ENCODE data around the gene BCCIP. TPM values are rescaled to one million over a fixed set of nuclear protein-coding genes. Genes with fewer than 3 reads are reported as not detected.

BCCIP gene
- total RNA-seq, 1 experiment from 2014 or later: 159 TPM

GRCh38 chr10:125782054-125782453, 41.3 kb upstream of the BCCIP start:
- Histone ChIP-seq H2AFZ (ENCODE audit: low read depth, low read length, poor library complexity, severe bottlenecking) (no peak overlapping the region), H3K79me2 (ENCODE audit: insufficient read depth, low read length) (no peaks in the 10 kb centered on the region), H3K4me3 (replicated peaks in 1 of 2; ENCODE audit: low read depth in 1 of 2, low read length in 2 of 2) (no peak overlapping the region), H3K4me2 (ENCODE audit: low read length) (no peak overlapping the region), H4K20me1 (ENCODE audit: insufficient read depth) (no peaks in the 10 kb centered on the region), H3K9ac (ENCODE audit: low read length) (no peak overlapping the region), H3K9me2 (ENCODE audit: insufficient read depth) (no peaks in the 10 kb centered on the region), H3K27ac (ENCODE audit: low read depth, low read length) (no peak overlapping the region), H3K27me3 (ENCODE audit: insufficient read depth, low read length) (no peaks in the 10 kb centered on the region), H3K36me3 (ENCODE audit: control insufficient read depth in 1 of 2, insufficient read depth in 2 of 2, low read length in 2 of 2) (no peaks in the 10 kb centered on the region), H3K4me1 (ENCODE audit: control insufficient read depth in 1 of 2, insufficient read depth in 2 of 2, low read length in 2 of 2) (no peaks in the 10 kb centered on the region), H3K9me3 (ENCODE audit: control insufficient read depth in 1 of 2, insufficient read depth in 1 of 2, low read depth in 1 of 2, low read length in 2 of 2) (no peaks in the 10 kb centered on the region)
- ChIA-PET CTCF (no interaction called here), POLR2A (no interaction called here), RAD21 (ENCODE audit: low non-redundant PET in 1 of 2, low total read pairs in 2 of 2, uncharacterized antibody in 2 of 2, unreplicated experiment in 2 of 2) (no interaction called here)
- DNase-seq (ENCODE audit: low read depth, low spot score) (no peak), ATAC-seq (no peak)
- intact Hi-C loops (cut with micrococcal nuclease): no loop called here
- TF ChIP-seq CBX3 (IDR thresholded peaks at IDR 0.05; ENCODE audit: low read depth) (no peak), JUND (IDR thresholded peaks at IDR 0.05) (no peak), ZFX (IDR thresholded peaks at IDR 0.05) (no peak), EZH2phosphoT487 (IDR thresholded peaks at IDR 0.05; ENCODE audit: borderline replicate concordance) (no peak), REST (IDR thresholded peaks at IDR 0.05; ENCODE audit: low read depth) (no peak), SP1 (IDR thresholded peaks at IDR 0.05; ENCODE audit: low read depth) (no peak), EZH2 (IDR thresholded peaks at IDR 0.05) (no peak), ZNF274 (IDR thresholded peaks at IDR 0.05; ENCODE audit: low read depth, low read length) (no peak), RAD21 (IDR thresholded peaks at IDR 0.05; ENCODE audit: low read depth) (no peak), CTCF (IDR thresholded peaks at IDR 0.05 in 2 of 3, conservative IDR thresholded peaks at IDR 0.05 in 1 of 3; ENCODE audit: borderline replicate concordance in 1 of 3, insufficient read depth in 1 of 3, low read depth in 2 of 3, low read length in 2 of 3) (no peak)
- BruUV-seq (replicated peaks): no TSS peak

All from HCT116 (cell line).